ENCODE data around the gene MAP2K7. TPM values are rescaled to one million over a fixed set of nuclear protein-coding genes. Genes with fewer than 3 reads are reported as not detected.
A peak's percentile ranks its signal among the peaks of the same experiment; 100 is the strongest.

The MAP2K7 gene
- total and polyA plus RNA-seq, 8 donors, result 4.1 to 52.2 (median 14.7) TPM

GRCh38 chr19:7902796-7903243 is 857 bp upstream of the MAP2K7 start:
- peak overlapping the region; percentile 79 to 98 (median 85) for H3K27ac ChIP-seq
- TF ChIP-seq EP300 (IDR thresholded peaks at IDR 0.05), result no peak
- no peak for TF ChIP-seq CTCF (IDR thresholded peaks at IDR 0.05)
- H3K27me3 ChIP-seq, result no peaks in the 10 kb centered on the region
- peak overlapping the region; percentile 50 to 98 (median 74) for H3K4me3 ChIP-seq
- peak in 1 of 2 donors; percentile 64 for DNase-seq
- intact Hi-C loops (cut with DNase I; ENCODE audit: low total_unique reads), result no loop called here
- peaks cover 7 to 41% (median 35%) of the 10 kb centered on the region in 4 donors for H3K36me3 ChIP-seq
- no peaks in the 10 kb centered on the region for H3K9me3 ChIP-seq
- WGBS, 5 donors, result 6 to 35% (median 12%) methylated on average over 10 to 20 of the region's 20 CpGs
- H3K4me1 ChIP-seq, result peaks cover 29 to 48% (median 42%) of the 10 kb centered on the region in 4 donors

- DNase-seq, result peak in 1 of 2 donors; percentile 80
- 6 to 17% (median 15%) methylated on average over 36 to 68 of the region's 68 CpGs for WGBS, 5 donors
- H3K27me3 ChIP-seq, result no peaks in the 10 kb centered on the region
- intact Hi-C loops (cut with DNase I; ENCODE audit: low total_unique reads), result no loop called here
- TF ChIP-seq POLR2AphosphoS5 (IDR thresholded peaks at IDR 0.05), result no peak
- TF ChIP-seq EP300 (IDR thresholded peaks at IDR 0.05), result no peak
- TF ChIP-seq POLR2A (IDR thresholded peaks at IDR 0.05), result no peak
- TF ChIP-seq CTCF (IDR thresholded peaks at IDR 0.05), result no peak
- peaks cover 29 to 57% (median 45%) of the 10 kb centered on the region in 4 donors for H3K4me1 ChIP-seq
- H3K4me3 ChIP-seq, result peak overlapping the region; percentile 86 to 98 (median 91)
- peaks cover 12 to 46% (median 42%) of the 10 kb centered on the region in 4 donors for H3K36me3 ChIP-seq
- H3K9me3 ChIP-seq, result no peaks in the 10 kb centered on the region
- peak overlapping the region; percentile 84 to 98 (median 94) for H3K27ac ChIP-seq
Observed at GRCh38 chr19:7904074-7905020, 670 bp downstream of the MAP2K7 start.

GRCh38 chr19:7905268-7905667 is 1.6 kb downstream of the MAP2K7 start:
- no peaks in the 10 kb centered on the region for H3K27me3 ChIP-seq
- WGBS, 5 donors, result 64 to 78% (median 74%) methylated on average over 9 to 10 of the region's 10 CpGs
- TF ChIP-seq POLR2AphosphoS5 (IDR thresholded peaks at IDR 0.05) (no peak), CTCF (IDR thresholded peaks at IDR 0.05) (no peak), POLR2A (IDR thresholded peaks at IDR 0.05) (no peak), EP300 (IDR thresholded peaks at IDR 0.05) (no peak)
- H3K4me3 ChIP-seq, result peak overlapping the region in 3 of 4 donors; percentile 87 to 98 (median 95)
- DNase-seq, result peak in 1 of 2 donors; percentile 23
- intact Hi-C loops (cut with DNase I; ENCODE audit: low total_unique reads), result no loop called here
- H3K9me3 ChIP-seq, result no peaks in the 10 kb centered on the region
- no peak overlapping the region for H3K27ac ChIP-seq
- H3K4me1 ChIP-seq, result peaks cover 29 to 57% (median 45%) of the 10 kb centered on the region in 4 donors
- H3K36me3 ChIP-seq, result peaks cover 17 to 47% (median 43%) of the 10 kb centered on the region in 4 donors

- Histone ChIP-seq H3K27ac (no peak overlapping the region), H3K27me3 (peaks cover 0 to 4% (median 0%) of the 10 kb centered on the region in 3 donors), H3K4me3 (peak overlapping the region in 2 of 4 donors; percentile 95 to 98), H3K4me1 (peaks cover 29 to 57% (median 45%) of the 10 kb centered on the region in 4 donors), H3K9me3 (no peaks in the 10 kb centered on the region), H3K36me3 (peaks cover 23 to 52% (median 47%) of the 10 kb centered on the region in 4 donors)
- WGBS, 5 donors, result 80 to 91% (median 86%) methylated on average over 10 of the region's 10 CpGs
- intact Hi-C loops (cut with DNase I; ENCODE audit: low total_unique reads), result no loop called here
- TF ChIP-seq CTCF (IDR thresholded peaks at IDR 0.05) (no peak), POLR2A (IDR thresholded peaks at IDR 0.05) (no peak), POLR2AphosphoS5 (IDR thresholded peaks at IDR 0.05) (no peak), EP300 (IDR thresholded peaks at IDR 0.05) (no peak)
- peak in 1 of 2 donors; percentile 13 for DNase-seq
Observed at GRCh38 chr19:7905859-7906258, 2.2 kb downstream of the MAP2K7 start.
